AG09319 (cell line): Measurements from ENCODE around the gene MTCP1.

Source experiments
- DNase-seq: peaks from one replicate; pipeline ENCODE4 v3.0.0-alpha.2; 2010; ENCODE audit warnings: low read depth; ENCODE audit errors: extremely low read depth
- CTCF ChIP-seq: IDR thresholded peaks from 2 replicates; pipeline ENCODE4 v1.5.1; 2011; ENCODE audit warnings: low read depth, mild to moderate bottlenecking, inconsistent platforms, low read length, moderate library complexity

Gene MTCP1

DNA sequence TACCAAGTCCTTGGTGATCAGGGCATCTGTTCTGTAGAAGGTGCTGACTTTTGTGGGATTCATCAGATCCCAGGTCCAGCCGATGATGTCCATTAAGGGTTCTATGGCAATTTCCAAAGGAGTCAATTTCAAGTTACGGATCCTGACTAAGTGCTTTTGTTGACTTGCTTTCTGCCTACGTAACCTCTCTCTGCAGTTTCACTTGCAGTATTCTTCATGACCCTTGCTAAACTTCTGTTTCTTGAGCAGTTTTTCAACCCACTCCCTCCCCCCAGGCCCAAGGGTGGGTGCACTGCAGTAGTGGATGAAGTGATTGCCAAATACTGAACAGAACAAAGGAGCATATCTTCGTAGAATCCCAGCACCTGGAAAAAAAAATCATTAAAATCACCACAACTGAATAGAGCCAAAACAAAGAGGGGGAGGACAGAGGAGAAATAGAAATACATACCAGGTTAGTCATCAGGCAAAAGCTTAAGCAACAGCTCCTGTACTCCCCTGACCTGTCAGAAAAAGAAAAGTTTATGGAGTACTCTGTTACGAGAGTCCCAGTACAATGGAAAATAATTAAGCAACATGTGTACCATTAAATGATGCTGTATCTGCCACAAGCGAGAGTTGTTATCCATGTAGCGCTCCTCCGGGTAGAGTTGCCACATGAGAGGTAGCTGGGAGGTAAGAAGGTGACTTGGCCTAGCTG, 5.8 kb downstream of the MTCP1 start:
- TF ChIP-seq CTCF = no peak
- no peak for DNase-seq

- no peak for TF ChIP-seq CTCF
- no peak for DNase-seq
Measured at GRCh38 chrX:155061760-155062159, 9.2 kb downstream of the MTCP1 start.

- DNase-seq = peak; percentile 30
Measured at GRCh38 chrX:155056877-155057792, 13.8 kb downstream of the MTCP1 start.

DNA sequence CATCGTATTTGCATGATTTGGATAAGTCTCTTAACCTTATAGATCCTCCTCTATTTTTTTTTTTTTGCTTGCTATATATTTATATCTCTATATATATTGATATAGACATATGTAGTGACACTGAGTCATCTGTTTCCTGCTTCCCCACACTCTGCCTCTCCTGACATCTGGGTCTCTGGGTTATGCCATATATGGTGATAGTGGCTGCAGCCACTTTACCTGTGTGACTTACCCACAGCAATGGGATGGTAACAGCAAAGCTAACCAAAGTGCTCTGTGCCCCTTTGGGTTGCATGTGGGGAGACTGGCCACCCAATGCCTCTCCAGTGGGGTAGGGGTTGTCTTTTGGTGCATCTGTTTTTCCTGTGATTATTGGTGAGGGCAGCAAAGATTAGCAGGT, 14.5 kb downstream of the MTCP1 start:
- DNase-seq = no peak
- no peak for TF ChIP-seq CTCF

More at GRCh38 chrX:155056877-155057792, 13.8 kb downstream of the MTCP1 start:
- peak; percentile 67 for TF ChIP-seq CTCF

GRCh38 chrX:155055494-155055893, 15.4 kb downstream of the MTCP1 start:
- no peak for TF ChIP-seq CTCF
- no peak for DNase-seq

DNA sequence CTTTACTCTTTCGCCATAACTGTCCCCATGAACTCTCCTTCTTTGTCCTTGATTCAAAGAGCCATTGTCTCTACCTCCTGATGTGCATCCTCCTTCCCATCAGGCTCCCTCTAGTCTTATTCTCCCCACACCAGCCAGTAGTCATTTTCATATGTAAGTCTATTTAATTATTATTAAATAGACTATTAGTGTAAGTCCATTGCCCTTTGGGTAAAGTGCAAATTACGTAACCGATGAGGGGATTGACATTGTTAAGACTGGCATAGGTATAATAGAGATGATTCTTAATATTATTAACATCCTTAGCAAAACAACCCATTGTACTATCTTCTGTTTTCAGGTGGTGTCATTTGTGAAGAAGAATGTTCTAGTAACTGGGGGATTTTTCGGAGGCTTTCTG, 16.7 kb downstream of the MTCP1 start:
- no peak for DNase-seq
- no peak for TF ChIP-seq CTCF

GRCh38 chrX:155053656-155054055, 17.3 kb downstream of the MTCP1 start:
- no peak for TF ChIP-seq CTCF
- DNase-seq = no peak
